Measurements from ENCODE around the gene PDGFA.

GRCh38 chr7:550881-551614 is 31.4 kb upstream of the PDGFA start:
- TF ChIP-seq CTCF (conservative IDR thresholded peaks at IDR 0.05; ENCODE audit: low read depth in 2 of 2), result no peak
- no peak for TF ChIP-seq POLR2AphosphoS5 (IDR thresholded peaks at IDR 0.05; ENCODE audit: low read depth)
- TF ChIP-seq EZH2 (IDR thresholded peaks at IDR 0.05; ENCODE audit: low read depth, unreplicated experiment), result no peak
- no peak for TF ChIP-seq REST (IDR thresholded peaks at IDR 0.05; ENCODE audit: unreplicated experiment)
- TF ChIP-seq EZH2phosphoT487 (IDR thresholded peaks at IDR 0.05; ENCODE audit: unreplicated experiment), result no peak
- TF ChIP-seq ETS1 (IDR thresholded peaks at IDR 0.05), result no peak
- no peak for TF ChIP-seq JUNB (IDR thresholded peaks at IDR 0.05; ENCODE audit: unreplicated experiment)

Measured in GM23338 (cell line).